ENCODE measurements around the gene BHLHE40.
A peak's percentile ranks its signal among the peaks of the same experiment; 100 is the strongest.

BHLHE40 gene

DNA sequence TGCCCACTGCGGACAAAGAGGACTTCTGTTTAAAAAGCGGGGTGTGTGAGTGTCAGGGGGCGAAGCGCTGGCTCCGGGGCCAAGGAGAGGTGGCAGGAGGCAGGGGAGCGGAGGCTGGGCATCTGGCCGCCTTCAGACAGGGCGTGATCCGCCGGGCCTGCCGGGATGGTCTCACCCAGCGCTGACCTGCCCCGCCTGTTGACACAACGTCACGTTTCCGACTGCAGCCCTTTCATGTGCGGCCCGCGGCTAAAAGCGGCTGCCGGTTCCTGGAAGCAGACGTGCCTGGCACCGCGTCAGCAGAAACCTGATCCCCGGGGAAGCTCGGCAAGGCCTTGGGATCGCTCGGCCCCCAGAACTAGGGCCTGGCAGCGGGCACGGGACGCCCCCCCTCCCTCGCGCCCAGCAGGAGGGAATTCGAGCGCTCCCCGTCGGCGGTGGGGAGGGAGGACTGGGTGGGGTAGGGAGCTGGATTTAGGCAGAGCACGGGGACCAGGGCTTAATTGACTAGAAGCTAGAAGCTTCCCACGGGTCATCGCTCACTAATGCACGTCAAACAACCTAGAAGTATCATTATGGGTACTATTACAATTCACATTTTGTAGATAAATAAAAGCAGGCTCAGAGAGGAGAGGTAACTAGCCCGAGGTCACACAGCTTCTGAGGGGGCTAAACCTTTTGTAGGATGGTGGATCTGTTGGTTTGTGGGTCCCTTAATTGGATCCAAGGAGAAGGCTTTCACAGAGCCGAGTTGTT is 7.7 kb downstream of the BHLHE40 start:
- POLR2A ChIA-PET: interaction anchor here (0.6 to 2.1 kb wide), 7 partner anchors 8 to 237 kb away, joined by 3 to 10 read pairs (median 4); no protein-coding TSS in a partner anchor
- CTCF ChIA-PET: interaction anchor here (0.9 to 6.3 kb wide), 11 partner anchors 8 to 276 kb away, joined by 3 to 40 read pairs (median 4); no protein-coding TSS in a partner anchor
- TF ChIP-seq CTCF (IDR thresholded peaks at IDR 0.05; ENCODE audit: control extremely low read depth, extremely low read depth, low read depth, missing control alignments): no peak
- DNase-seq (ENCODE audit: extremely low spot score): peak; percentile 80

DNA sequence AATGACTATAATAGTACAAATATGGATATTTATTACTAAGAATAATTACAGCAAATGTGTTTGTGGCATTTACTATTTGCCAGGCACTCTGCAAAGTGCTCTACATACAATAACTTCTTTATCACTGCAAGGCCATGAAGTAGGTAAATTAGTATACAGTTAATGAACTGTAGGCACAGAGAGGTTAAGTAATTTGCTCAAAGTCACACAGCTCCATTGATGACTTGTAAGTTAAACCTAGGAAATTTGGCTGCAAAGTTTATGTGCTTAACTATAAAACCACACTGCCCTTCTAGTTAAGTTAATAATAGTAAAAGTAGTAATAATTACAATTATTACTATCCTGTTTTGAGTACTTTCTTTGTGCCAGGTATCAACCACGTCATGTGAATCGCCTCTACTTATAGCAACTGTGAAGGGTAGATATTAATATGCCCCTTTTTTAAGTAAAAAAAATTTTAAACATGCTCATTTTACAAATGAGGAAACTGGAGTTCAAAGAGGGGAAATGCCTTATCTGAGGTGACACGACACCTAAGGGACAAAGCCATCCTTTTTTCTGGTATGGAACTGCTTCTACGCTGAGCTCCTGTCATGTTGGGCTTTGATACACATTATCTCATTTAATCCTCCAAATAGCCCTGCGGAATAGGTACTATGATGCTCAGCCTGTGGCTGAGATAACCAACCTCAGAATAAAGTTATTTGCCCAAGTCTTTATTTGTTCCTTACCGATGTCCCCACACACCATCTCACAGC is 8.5 kb downstream of the BHLHE40 start:
- POLR2A ChIA-PET: interaction anchor here (1.5 to 2.1 kb wide), 2 partner anchors 25 to 35 kb away, joined by 9 to 10 read pairs; no protein-coding TSS in a partner anchor
- no peak for TF ChIP-seq CTCF (IDR thresholded peaks at IDR 0.05; ENCODE audit: control extremely low read depth, extremely low read depth, low read depth, missing control alignments)
- CTCF ChIA-PET: interaction anchor here (0.7 to 6.3 kb wide), 9 partner anchors 9 to 276 kb away, joined by 3 to 40 read pairs (median 4); no protein-coding TSS in a partner anchor
- DNase-seq (ENCODE audit: extremely low spot score): no peak

- TF ChIP-seq CTCF (IDR thresholded peaks at IDR 0.05; ENCODE audit: control extremely low read depth, extremely low read depth, low read depth, missing control alignments): no peak
- ChIA-PET CTCF (interaction anchor here (1.3 to 3.1 kb wide), 2 partner anchors 19 to 23 kb away, joined by 4 to 22 read pairs; no protein-coding TSS in a partner anchor), POLR2A (no interaction called here)
- no peak for DNase-seq (ENCODE audit: extremely low spot score)
Observed at GRCh38 chr3:4988983-4989834, 10.0 kb downstream of the BHLHE40 start.

DNA sequence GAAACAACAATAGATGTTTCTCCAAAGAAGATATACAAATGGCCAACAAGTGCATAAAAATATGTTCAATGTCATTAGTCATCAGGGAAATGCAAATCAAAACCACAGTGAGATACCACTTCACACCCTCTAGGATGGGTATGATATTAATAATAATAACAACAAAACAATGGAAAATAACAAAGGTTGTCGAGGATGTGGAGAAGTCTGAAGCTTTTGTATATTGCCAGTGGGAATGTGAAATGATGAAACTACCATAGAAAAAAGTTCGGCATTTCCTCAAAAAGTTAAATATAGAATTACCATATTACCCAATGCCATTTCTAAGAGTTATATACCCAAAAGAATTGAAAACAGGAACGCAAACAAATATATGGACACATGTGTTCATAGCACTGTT is 10.8 kb downstream of the BHLHE40 start:
- POLR2A ChIA-PET: no interaction called here
- CTCF ChIA-PET: no interaction called here
- TF ChIP-seq CTCF (IDR thresholded peaks at IDR 0.05; ENCODE audit: control extremely low read depth, extremely low read depth, low read depth, missing control alignments): no peak
- no peak for DNase-seq (ENCODE audit: extremely low spot score)

- TF ChIP-seq CTCF (IDR thresholded peaks at IDR 0.05; ENCODE audit: control extremely low read depth, extremely low read depth, low read depth, missing control alignments): no peak
- CTCF ChIA-PET: interaction anchor here (1.1 to 1.9 kb wide), 5 partner anchors 9 to 31 kb away, joined by 3 to 10 read pairs (median 4); no protein-coding TSS in a partner anchor
- POLR2A ChIA-PET: interaction anchor here (0.6 kb wide), 1 partner anchor 13 kb away, joined by 3 read pairs; the partner anchor contains the start of gene BHLHE40
- no peak for DNase-seq (ENCODE audit: extremely low spot score)
Observed at GRCh38 chr3:4992118-4992517, 12.9 kb downstream of the BHLHE40 start.

Data from GM10248 (cell line).